ES-I3 (cell line): ENCODE data around the gene LYRM7.
"Not testable (repeated sequence)": the region's sequence is repeated elsewhere in the genome, so short reads cannot be mapped to it uniquely, and the experiment has no call there.

Source experiments
- H3K36me3 ChIP-seq: 2 replicates; pipeline ENCODE4 v1.6.1; 2013; ENCODE audit warnings: mild to moderate bottlenecking, low read length, control low read depth, moderate library complexity; ENCODE audit not compliant: insufficient read depth
- H3K4me1 ChIP-seq: 2 replicates; pipeline ENCODE4 v1.6.1; 2013; ENCODE audit warnings: mild to moderate bottlenecking, control low read depth, low read length; ENCODE audit not compliant: insufficient read depth
- H3K9ac ChIP-seq: 2 replicates; pipeline ENCODE4 v1.6.1; 2013; ENCODE audit warnings: low read depth, mild to moderate bottlenecking, low read length, moderate library complexity
- H3K9me3 ChIP-seq: 2 replicates; pipeline ENCODE4 v1.6.1; 2013; ENCODE audit warnings: mild to moderate bottlenecking, low read length, moderate library complexity; ENCODE audit not compliant: control insufficient read depth, insufficient read depth

The LYRM7 gene

GRCh38 chr5:131163276-131164119 is 7.2 kb upstream of the LYRM7 start:
- Histone ChIP-seq H3K9me3 (no peaks in the 10 kb centered on the region), H3K36me3 (peaks cover 16% of the 10 kb centered on the region; the same call in 1 of the 2 replicates), H3K9ac (peak overlapping the region; percentile 83)

GRCh38 chr5:131164191-131165118 is 6.3 kb upstream of the LYRM7 start:
- peak overlapping the region; percentile 83 for H3K9ac ChIP-seq
- peaks cover 11% of the 10 kb centered on the region; the same call in 1 of the 2 replicates for H3K36me3 ChIP-seq
- no peaks in the 10 kb centered on the region for H3K9me3 ChIP-seq
- H3K4me1 ChIP-seq, result no peaks in the 10 kb centered on the region; the same call in 1 of the 2 replicates

More at GRCh38 chr5:131163276-131164119, 7.2 kb upstream of the LYRM7 start:
- H3K4me1 ChIP-seq, result no peaks in the 10 kb centered on the region; the same call in 1 of the 2 replicates

- Histone ChIP-seq H3K36me3 (peaks cover 11% of the 10 kb centered on the region; the same call in 1 of the 2 replicates), H3K4me1 (no peaks in the 10 kb centered on the region; the same call in 1 of the 2 replicates), H3K9me3 (no peaks in the 10 kb centered on the region), H3K9ac (peak within 1 kb of the TSS; percentile 83)
Measured at GRCh38 chr5:131165119-131165727, 5.5 kb upstream of the LYRM7 start, which contains the start of gene HINT1. HINT1 (minus strand) TSS chr5:131165256; CDS start chr5:131165205, 51 bp downstream.

GRCh38 chr5:131167615-131168014 is 3.1 kb upstream of the LYRM7 start:
- Histone ChIP-seq H3K9ac (no peak overlapping the region), H3K9me3 (no peaks in the 10 kb centered on the region), H3K36me3 (0 out of 2 replicates have a peak, but pooled peaks cover under 1% of the 10 kb centered on the region), H3K4me1 (no peaks in the 10 kb centered on the region; the same call in 1 of the 2 replicates)

- Histone ChIP-seq H3K4me1 (no peaks in the 10 kb centered on the region), H3K36me3 (no peaks in the 10 kb centered on the region), H3K9ac (peak overlapping the region; percentile 82), H3K9me3 (no peaks in the 10 kb centered on the region)
Measured at GRCh38 chr5:131169810-131170539, 769 bp upstream of the LYRM7 start.

- Histone ChIP-seq H3K36me3 (no peaks in the 10 kb centered on the region), H3K4me1 (no peaks in the 10 kb centered on the region), H3K9me3 (no peaks in the 10 kb centered on the region), H3K9ac (peak overlapping the region; percentile 82)
Measured at GRCh38 chr5:131171276-131171810, 599 bp downstream of the LYRM7 start.

- Histone ChIP-seq H3K9ac (no peak overlapping the region), H3K9me3 (no peaks in the 10 kb centered on the region), H3K4me1 (no peaks in the 10 kb centered on the region), H3K36me3 (no peaks in the 10 kb centered on the region)
Measured at GRCh38 chr5:131180407-131180806, 9.7 kb downstream of the LYRM7 start.

GRCh38 chr5:131182839-131183238 is 12.1 kb downstream of the LYRM7 start:
- no peaks in the 10 kb centered on the region for H3K9me3 ChIP-seq
- H3K4me1 ChIP-seq, result no peaks in the 10 kb centered on the region
- no peak overlapping the region for H3K9ac ChIP-seq
- H3K36me3 ChIP-seq, result no peaks in the 10 kb centered on the region

- no peaks in the 10 kb centered on the region for H3K9me3 ChIP-seq
- no peak overlapping the region for H3K9ac ChIP-seq
- no peaks in the 10 kb centered on the region for H3K4me1 ChIP-seq
- H3K36me3 ChIP-seq, result no peaks in the 10 kb centered on the region
Measured at GRCh38 chr5:131185523-131186104, 14.9 kb downstream of the LYRM7 start.

GRCh38 chr5:131186561-131187256 is 16.0 kb downstream of the LYRM7 start:
- Histone ChIP-seq H3K9ac (no peak overlapping the region), H3K36me3 (no peaks in the 10 kb centered on the region), H3K9me3 (no peaks in the 10 kb centered on the region), H3K4me1 (no peaks in the 10 kb centered on the region)

GRCh38 chr5:131193106-131193505 is 22.4 kb downstream of the LYRM7 start:
- Histone ChIP-seq H3K9me3 (no peaks in the 10 kb centered on the region), H3K9ac (no peak overlapping the region), H3K36me3 (no peaks in the 10 kb centered on the region), H3K4me1 (0 out of 2 replicates have a peak, but pooled peaks cover 3% of the 10 kb centered on the region)

- H3K9me3 ChIP-seq, H3K4me1 ChIP-seq, H3K36me3 ChIP-seq, H3K9ac ChIP-seq: not testable (repeated sequence)
Measured at GRCh38 chr5:131193897-131194296, 23.2 kb downstream of the LYRM7 start.
